22Rv1 (cell line): Measurements from ENCODE around the gene CSAG2.
"Not testable (repeated sequence)": the region's sequence is repeated elsewhere in the genome, so short reads cannot be mapped to it uniquely, and the experiment has no call there.

Experiments used
- H3K27ac ChIP-seq: fragments of 450-650 bp; 2 replicates; pipeline ENCODE4 v1.5.1; 2017
- ZFX ChIP-seq: fragments of 450-650 bp; IDR thresholded peaks from 2 replicates; pipeline ENCODE4 v1.6.1; 2017; ENCODE audit warnings: antibody characterized with exemption, borderline replicate concordance
- TF ChIP-seq, protein P1 (sequence below): fragments of 450-650 bp; IDR thresholded peaks from 2 replicates; pipeline ENCODE4 v1.5.1; 2017; ENCODE audit warnings: mild to moderate bottlenecking

Gene CSAG2

GRCh38 chrX:152709173-152709572, at the start of gene CSAG2:
Gene CSAG2, minus strand, starts transcription at chrX:152709273. Its CDS starts 161 bp downstream, at chrX:152709112.
- H3K27ac ChIP-seq = not testable (repeated sequence)

DNA sequence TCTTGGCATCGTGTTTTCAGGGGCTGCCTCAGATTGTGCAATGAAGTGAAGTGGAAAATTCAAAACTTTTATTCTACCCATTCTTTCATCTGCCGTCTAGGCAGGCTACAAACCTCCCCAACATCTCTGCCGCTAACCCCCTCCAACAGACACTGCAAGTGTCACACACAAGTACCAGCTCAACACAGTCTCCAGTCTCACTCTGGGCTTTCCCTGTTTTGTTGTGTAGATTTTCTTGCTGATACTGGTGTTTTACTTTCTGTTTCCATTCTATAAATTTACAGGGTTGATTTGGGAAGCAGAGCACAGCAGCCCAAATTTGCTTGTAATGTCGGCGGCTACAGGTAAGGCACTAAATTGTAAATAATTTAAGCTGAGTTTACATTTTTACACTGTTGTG, 45.8 kb upstream of the CSAG2 start:
- H3K27ac ChIP-seq = not testable (repeated sequence)

DNA sequence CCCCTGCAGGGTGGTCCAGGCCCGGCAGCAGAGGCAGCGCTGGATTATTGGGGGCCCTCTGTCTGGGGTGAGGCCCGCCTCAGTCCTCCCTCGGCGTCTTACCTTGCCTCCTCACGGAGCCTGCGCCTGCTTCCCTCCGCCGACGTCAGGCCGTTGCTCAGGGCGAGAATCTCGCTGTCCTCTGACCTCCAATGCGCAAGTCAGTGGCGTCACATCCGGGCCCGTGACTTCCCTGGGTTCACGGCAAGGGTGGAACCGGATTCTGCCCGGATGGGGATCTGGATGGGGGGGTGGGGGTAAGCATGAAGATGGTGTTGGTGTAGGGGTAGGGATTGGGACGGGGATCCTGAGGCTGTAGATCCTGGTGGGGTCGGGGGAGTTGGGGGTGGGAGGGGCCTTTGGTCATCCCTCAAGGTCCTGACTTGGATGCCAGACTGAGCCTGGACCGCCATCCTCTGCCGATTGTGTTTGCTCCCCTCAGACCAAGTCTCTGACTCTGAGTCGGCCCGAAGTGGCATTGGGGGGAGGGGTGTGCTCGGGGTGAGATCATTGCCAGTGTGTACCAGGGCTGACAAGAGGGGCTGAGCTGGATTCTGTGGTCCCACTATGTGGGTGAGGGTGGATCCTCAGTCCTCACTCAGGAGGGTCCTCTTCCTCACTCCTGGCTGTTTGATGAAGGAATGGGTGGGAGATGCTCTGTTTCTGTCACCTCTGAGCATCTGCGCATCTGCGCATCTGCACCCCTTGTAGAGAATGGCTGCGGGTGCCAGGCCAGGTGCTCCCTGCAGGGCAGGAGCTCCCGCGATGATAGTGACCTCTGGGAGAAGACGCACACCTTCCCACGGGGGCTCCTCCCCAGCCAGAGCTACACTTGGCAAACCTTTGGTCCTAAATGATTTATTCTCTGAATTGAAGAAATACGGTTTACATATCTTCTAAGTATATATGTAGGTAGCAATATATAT, 44.9 kb upstream of the CSAG2 start, which contains the start of gene MAGEA2:
Gene MAGEA2 (minus strand): TSS at position 157 of the 965 bp plus-strand sequence. CDS start 2,479 bp downstream, outside the sequence.
- H3K27ac ChIP-seq = not testable (repeated sequence)

- TF ChIP-seq, protein P1, sequence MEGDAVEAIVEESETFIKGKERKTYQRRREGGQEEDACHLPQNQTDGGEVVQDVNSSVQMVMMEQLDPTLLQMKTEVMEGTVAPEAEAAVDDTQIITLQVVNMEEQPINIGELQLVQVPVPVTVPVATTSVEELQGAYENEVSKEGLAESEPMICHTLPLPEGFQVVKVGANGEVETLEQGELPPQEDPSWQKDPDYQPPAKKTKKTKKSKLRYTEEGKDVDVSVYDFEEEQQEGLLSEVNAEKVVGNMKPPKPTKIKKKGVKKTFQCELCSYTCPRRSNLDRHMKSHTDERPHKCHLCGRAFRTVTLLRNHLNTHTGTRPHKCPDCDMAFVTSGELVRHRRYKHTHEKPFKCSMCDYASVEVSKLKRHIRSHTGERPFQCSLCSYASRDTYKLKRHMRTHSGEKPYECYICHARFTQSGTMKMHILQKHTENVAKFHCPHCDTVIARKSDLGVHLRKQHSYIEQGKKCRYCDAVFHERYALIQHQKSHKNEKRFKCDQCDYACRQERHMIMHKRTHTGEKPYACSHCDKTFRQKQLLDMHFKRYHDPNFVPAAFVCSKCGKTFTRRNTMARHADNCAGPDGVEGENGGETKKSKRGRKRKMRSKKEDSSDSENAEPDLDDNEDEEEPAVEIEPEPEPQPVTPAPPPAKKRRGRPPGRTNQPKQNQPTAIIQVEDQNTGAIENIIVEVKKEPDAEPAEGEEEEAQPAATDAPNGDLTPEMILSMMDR = no peak
- no peak for TF ChIP-seq ZFX
- H3K27ac ChIP-seq = no peak overlapping the region
Observed at GRCh38 chrX:152738560-152738959, 29.5 kb upstream of the CSAG2 start.

GRCh38 chrX:152736528-152736927, 27.5 kb upstream of the CSAG2 start:
- not testable (repeated sequence) for H3K27ac ChIP-seq

DNA sequence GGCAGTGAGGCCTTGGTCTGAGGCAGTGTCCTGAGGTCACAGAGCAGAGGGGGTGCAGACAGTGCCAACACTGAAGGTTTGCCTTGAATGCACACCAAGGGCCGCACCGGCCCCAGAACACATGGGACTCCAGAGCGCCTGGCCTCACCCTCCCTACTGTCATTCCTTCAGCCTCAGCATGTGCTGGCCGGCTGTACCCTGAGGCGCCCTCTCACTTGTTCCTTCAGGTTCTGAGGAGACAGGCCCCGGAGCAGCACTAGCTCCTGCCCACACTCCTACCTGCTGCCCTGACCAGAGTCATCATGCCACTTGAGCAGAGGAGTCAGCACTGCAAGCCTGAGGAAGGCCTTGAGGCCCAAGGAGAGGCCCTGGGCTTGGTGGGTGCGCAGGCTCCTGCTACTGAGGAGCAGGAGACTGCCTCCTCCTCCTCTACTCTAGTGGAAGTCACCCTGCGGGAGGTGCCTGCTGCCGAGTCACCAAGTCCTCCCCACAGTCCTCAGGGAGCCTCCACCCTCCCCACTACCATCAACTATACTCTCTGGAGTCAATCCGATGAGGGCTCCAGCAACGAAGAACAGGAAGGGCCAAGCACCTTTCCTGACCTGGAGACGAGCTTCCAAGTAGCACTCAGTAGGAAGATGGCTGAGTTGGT, 26.9 kb upstream of the CSAG2 start:
- no peak overlapping the region for H3K27ac ChIP-seq
- TF ChIP-seq, protein P1 = no peak
- no peak for TF ChIP-seq ZFX

DNA sequence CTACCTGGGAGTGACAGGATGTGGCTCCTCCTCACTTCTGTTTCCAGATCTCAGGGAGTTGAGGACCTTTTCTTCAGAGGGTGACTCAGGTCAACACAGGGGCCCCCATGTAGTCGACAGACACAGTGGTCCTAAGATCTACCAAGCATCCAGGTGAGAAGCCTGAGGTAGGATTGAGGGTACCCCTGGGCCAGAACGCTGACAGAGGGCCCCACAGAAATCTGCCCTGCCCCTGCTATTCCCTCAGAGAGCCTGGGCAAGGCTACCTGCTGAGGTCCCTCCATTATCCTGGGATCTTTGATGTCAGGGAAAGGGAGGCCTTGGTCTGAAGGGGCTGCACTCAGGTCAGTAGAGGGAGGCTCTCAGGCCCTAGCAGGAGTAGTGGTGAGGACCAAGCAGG, 26.0 kb upstream of the CSAG2 start:
- TF ChIP-seq ZFX = no peak
- TF ChIP-seq, protein P1 = no peak
- no peak overlapping the region for H3K27ac ChIP-seq

DNA sequence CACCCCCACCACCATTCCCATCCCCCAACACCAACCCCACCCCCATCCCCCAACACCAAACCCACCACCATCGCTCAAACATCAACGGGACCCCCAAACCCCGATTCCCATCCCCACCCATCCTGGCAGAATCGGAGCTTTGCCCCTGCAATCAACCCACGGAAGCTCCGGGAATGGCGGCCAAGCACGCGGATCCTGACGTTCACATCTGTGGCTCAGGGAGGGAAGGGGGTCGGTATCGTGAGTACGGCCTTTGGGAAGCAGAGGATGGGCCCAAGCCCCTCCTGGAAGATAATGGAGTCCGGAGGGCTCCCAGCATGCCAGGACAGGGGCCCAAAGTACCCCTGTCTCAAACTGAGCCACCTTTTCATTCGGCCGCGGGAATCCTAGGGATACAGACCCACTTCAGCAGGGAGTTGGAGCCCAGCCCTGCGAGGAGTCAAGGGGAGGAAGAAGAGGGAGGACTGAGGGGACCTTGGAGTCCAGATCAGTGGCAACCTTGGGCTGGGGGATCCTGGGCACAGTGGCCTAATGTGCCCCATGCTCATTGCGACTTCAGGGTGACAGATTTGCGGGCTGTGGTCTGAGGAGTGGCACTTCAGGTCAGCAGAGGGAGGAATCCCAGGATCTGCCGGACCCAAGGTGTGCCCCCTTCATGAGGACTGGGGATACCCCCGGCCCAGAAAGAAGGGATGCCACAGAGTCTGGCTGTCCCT, 25.2 kb upstream of the CSAG2 start:
- H3K27ac ChIP-seq = not testable (repeated sequence)

DNA sequence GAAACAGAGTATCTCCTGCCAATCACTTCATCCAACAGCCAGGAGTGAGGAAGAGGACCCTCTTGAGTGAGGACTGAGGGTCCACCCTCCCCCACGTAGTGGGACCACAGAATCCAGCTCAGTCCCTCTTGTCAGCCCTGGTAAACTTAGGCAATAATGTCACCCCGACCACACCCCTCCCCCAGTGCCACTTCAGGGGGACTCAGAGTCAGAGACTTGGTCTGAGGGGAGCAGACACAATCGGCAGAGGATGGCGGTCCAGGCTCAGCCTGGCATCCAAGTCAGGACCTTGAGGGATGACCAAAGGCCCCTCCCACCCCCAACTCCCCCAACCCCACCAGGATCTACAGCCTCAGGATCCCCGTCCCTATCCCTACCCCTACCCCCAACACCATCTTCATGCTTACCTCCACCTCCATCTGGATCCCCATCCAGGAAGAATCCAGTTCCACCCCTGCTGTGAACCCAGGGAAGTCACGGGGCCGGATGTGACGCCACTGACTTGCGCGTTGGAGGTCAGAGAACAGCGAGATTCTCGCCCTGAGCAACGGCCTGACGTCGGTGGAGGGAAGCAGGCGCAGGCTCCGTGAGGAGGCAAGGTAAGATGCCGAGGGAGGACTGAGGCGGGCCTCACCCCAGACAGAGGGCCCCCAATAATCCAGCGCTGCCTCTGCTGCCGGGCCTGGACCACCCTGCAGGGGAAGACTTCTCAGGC, 24.3 kb upstream of the CSAG2 start, which contains the start of the genes CSAG1 and MAGEA12:
Gene CSAG1 (minus strand): TSS at position 461 of the 715 bp plus-strand sequence. CDS start 1,261 bp downstream, outside the sequence.
Gene MAGEA12 (plus strand): TSS at position 497 of the 715 bp plus-strand sequence. CDS start 2,405 bp downstream, outside the sequence.
- no peak for TF ChIP-seq ZFX
- TF ChIP-seq, protein P1 = no peak

More for the DNA sequence above, 24.3 kb upstream of the CSAG2 start, which contains the start of the genes CSAG1 and MAGEA12:
- no peak within 1 kb of the TSS for H3K27ac ChIP-seq
